ENCODE results near the gene EFCAB5. TPM values are rescaled to one million over a fixed set of nuclear protein-coding genes. Genes with fewer than 3 reads are reported as not detected.
A peak's percentile ranks its signal among the peaks of the same experiment; 100 is the strongest.
"Not testable (repeated sequence)": the region's sequence is repeated elsewhere in the genome, so short reads cannot be mapped to it uniquely, and the experiment has no call there.

EFCAB5 gene
- under 0.01 and 0.40 TPM in 2 replicates for total RNA-seq

DNA sequence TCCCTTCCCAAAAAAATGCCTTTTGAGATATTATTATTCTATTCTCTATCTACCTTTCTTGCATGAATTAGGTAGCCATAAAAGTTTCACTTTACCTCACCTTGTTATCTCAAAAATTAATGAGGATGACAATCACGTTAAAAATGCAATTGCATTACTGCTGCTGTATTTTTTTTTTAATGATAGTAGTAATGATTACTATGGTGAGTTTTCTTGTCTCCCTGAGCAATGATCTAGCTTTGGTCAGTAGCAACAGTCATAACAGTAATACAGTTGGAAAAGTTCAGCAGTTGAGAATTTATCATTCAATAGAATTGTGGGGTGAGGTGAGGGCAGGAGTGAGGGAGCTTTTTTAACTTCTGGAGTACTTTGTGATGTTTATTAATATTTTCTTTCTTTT, at the start of gene EFCAB5:
EFCAB5 (plus strand) TSS at position 301 of the 400 bp plus-strand sequence. CDS start 163 bp downstream, outside the sequence.
- no peak for DNase-seq (ENCODE audit: low read depth in 2 of 2)

DNA sequence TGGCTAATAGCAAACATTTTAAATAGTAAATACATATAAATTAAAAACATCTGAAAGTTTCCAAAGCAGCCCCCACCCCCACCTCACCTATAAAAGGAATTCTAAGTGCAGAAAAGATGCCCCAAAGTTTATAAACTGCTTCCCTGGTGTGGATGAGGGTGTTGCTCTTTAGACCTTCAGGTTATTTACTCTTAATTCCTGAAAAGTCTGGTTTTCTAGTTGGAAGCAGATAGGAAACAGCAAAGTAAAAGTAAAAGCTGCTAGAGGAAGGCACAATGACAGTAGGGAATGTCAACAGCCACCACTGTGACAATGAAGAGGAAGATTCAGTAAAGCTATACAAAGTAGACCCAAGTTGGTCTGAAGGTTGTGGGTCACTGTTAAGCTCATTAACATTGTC, 49.2 kb upstream of the EFCAB5 start:
- peak in 1 of 2 donors; percentile 25 for DNase-seq (ENCODE audit: low read depth in 2 of 2)

- DNase-seq (ENCODE audit: low read depth in 2 of 2), result not testable (repeated sequence)
Measured at GRCh38 chr17:29897136-29897535, 44.3 kb upstream of the EFCAB5 start.

GRCh38 chr17:29903471-29903870, 38.0 kb upstream of the EFCAB5 start:
- DNase-seq (ENCODE audit: low read depth in 2 of 2), result no peak

DNA sequence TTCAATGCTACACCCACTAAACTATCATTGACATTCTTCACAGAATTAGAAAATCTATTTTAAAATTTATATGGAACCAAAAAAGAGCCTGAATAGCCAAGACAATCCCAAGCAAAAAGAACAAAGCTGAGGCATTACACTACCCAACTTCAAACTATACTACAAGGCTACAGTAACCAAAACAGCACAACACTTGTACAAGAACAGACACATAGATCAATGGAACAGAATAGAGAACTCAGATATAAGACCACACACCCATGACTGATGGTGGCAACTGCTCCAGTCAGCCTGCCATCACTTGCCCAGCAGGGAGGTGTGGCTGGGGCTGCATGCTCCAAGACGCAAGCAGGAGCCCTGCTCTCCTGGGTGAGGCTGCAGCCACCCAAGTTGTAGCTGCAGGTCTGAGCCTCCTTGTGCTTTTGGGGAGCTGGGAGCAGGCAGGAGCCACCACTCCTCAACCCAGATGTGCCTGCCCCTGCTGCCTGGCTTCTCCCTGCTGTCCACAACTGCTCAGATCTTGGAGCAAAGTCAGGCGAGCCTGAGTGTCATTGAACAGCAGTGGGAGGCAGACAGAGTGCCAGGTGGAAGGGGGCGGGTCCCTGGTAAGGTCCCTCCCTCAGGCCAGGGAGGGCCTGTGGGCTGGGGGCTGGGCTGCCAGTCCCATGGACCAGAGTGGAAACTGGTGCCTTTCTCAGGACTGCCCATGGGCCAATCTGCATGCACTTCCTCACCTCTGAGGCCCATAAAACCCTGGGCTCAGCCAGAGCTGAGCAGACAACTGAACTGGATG, 36.2 kb upstream of the EFCAB5 start:
- DNase-seq (ENCODE audit: low read depth in 2 of 2), result no peak

GRCh38 chr17:29905879-29906167, 35.6 kb upstream of the EFCAB5 start:
- DNase-seq (ENCODE audit: low read depth in 2 of 2), result no peak

DNA sequence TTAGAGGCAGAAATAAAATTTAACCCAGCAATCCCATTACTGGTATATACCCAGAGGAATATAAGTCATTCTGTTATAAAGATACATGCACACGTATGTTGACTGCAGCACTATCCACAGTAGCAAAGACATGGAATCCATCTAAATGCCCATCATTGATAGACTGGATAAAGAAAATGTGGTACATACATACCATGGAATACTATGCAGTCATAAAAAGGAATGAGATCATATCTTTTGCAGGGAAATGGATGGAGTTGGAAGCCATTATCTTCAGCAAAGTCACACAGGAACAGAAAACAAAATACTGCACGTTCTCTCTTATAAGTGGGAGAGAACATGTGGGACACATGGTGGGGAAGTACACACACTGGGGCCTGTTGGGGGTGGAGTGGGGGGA, 34.5 kb upstream of the EFCAB5 start:
- DNase-seq (ENCODE audit: low read depth in 2 of 2), result no peak

GRCh38 chr17:29909236-29910003, 32.0 kb upstream of the EFCAB5 start:
- peak in 1 of 2 donors; percentile 17 for DNase-seq (ENCODE audit: low read depth in 2 of 2)

DNA sequence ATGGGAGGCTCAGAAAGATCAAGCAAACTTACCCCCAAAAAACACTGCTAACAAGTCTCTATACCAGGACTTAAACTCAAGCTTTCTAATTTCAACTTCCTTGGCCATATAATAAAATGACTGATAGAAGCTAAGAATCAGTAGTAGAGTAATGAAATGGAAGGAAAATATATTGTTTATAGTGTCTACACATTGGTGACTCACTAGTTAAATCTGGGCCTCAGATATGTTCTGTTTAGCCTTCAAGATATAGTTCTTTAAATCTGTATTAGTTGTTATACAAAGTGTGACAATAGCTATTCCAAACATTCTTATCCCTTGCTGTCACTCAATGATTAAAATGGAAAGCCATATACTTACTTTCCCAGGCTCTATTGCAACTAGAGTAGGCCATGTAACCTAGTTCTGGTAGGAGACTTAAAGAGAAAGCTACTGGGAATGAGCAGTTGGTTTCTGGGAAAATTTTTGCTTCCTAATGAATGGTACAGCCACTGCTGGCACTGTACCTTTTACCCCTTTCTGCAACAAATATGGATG, 29.7 kb upstream of the EFCAB5 start:
- DNase-seq (ENCODE audit: low read depth in 2 of 2), result no peak

GRCh38 chr17:29914819-29915537, 26.5 kb upstream of the EFCAB5 start:
- DNase-seq (ENCODE audit: low read depth in 2 of 2), result peak in 1 of 2 donors; percentile 36

- no peak for DNase-seq (ENCODE audit: low read depth in 2 of 2)
Measured at GRCh38 chr17:29918016-29918415, 23.4 kb upstream of the EFCAB5 start.

DNA sequence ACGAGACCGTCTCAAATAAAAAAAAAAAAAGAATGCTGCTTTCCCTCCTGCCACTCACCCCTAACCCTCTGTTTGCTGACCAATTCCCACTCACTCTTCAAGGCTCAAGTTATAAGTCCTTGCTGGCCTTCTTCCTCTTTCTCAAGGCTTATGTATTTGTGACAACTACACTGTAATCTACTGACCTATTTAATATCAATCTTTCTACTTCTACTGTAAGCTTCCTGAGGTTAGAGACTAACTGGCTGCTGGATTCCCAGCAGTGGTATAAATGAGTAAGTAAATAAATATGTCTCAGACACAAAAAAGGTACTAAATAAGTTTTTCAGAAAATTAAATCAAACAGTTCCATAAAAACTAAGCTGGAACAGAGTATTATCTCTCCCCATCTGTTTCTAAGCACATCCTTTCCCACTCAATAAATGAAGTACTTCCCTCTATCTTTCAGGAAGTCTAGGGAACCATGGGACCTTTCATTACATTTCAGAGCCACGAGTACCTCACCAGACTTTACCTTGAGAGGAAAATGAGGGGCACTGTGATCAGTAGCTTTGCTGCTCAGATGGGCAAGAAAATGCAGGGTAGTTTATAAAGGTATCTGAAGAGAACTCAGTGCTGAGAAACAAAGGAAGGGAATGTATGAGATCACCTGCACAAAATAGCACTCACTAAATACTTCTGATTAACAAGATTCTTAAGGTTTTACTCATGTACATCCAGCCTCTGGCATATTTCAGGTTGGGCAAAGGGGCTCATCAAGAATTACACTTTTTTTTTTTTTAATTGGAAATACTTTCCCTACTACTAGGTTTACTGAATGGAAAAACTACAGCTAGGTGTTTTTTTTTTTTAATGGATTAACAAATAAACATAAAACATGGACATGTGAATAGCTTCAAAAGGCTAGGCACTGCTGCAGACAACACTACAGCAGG, 22.2 kb upstream of the EFCAB5 start:
- peak in 1 of 2 donors; percentile 63 for DNase-seq (ENCODE audit: low read depth in 2 of 2)

- DNase-seq (ENCODE audit: low read depth in 2 of 2), result no peak
Measured at GRCh38 chr17:29924786-29925185, 16.6 kb upstream of the EFCAB5 start.

- DNase-seq (ENCODE audit: low read depth in 2 of 2), result peak; percentile 69
Measured at GRCh38 chr17:29927546-29927945, 13.9 kb upstream of the EFCAB5 start.

GRCh38 chr17:29929006-29929532, 12.4 kb upstream of the EFCAB5 start:
- DNase-seq (ENCODE audit: low read depth in 2 of 2), result peak; percentile 78 to 87

GRCh38 chr17:29929533-29930408, 11.7 kb upstream of the EFCAB5 start, which contains the start of gene SSH2:
TSS of gene SSH2 (minus strand) at chr17:29930228. CDS start at chr17:29930000, 228 bp downstream.
- peak; percentile 88 to 90 for DNase-seq (ENCODE audit: low read depth in 2 of 2)

GRCh38 chr17:29930409-29931010, 10.9 kb upstream of the EFCAB5 start:
- no peak for DNase-seq (ENCODE audit: low read depth in 2 of 2)

GRCh38 chr17:29931231-29931932, 10.1 kb upstream of the EFCAB5 start:
- DNase-seq (ENCODE audit: low read depth in 2 of 2), result peak; percentile 85 to 90
